HG03558 (cell line): ENCODE measurements around the gene ISG20L2.

Experiments
- ATAC-seq: cut with Tn5 transposase; IDR thresholded peaks from one replicate; pipeline ENCODE4 v1.9.1; 2021; ENCODE audit warnings: moderate number of reproducible peaks; ENCODE audit not compliant: unreplicated experiment; ENCODE audit errors: extremely low read depth

ISG20L2 gene

DNA sequence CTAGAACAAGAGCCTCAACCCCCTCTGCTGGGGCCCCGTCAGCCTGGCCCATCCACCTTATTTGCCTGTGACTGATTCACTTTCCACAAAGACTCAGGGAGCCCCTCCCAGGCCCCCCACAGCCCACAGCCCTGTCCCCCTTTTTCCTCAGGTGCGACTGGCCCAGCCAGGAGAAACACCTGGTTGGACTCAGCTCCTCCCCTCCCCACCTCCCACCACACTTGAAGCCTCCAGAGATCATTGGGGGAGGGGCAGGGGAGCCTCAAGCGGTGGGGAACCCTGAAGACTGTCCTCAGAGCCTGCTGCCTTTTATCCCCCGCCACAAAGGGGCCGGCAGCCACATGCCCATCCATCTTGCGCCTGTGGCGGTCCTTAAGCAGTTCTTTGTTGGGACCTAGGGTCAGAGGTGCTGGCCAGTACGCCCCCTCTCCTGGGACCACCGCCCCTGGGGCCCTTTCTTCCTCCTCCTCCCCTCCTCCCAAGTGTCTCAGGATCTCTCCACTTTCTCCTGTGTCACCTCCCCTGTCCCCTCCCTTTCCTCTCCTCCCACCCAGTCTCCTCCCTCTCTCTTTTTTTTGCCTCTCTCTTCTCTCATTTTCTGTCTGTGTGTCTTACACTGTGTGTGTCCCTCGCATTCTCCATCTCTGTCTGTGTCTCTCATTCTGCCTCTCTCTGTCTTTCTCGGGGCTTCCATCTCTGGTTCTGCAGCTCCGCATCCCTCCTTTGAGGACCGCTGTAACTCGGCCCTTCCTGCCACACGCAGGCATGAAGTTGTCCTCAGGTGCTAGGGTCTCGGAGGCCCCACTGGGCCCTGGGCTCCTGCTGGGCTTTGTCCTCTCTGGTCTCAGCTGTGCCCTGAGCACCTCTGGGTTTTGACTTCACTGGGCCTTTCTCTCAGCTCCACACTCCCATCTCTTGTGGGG is 35.4 kb downstream of the ISG20L2 start:
- no peak for ATAC-seq

DNA sequence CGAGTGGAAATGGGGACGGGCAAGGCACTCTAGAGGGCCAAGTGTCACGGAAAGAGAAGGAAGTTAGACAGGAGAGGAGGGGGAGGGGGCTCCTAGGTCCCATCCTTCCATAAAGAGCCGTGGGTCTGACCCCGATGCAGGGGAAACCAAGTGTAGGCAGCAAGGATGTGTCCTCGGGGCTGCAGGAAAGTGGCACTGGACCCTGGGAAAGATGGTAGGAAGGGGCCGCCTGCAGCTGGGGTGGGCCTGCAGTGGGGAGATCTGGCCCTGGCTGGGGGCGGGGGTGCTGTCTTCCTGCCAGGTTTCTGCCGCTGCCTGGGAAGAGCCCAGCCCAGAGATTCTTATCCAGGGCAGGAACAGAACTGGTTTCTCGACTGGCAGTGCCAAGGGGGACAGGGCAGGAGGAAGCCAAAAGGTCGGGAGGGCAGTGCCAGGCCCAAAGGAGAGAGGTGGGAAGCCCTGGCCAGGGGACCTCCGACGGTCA is 36.1 kb downstream of the ISG20L2 start:
- no peak for ATAC-seq

DNA sequence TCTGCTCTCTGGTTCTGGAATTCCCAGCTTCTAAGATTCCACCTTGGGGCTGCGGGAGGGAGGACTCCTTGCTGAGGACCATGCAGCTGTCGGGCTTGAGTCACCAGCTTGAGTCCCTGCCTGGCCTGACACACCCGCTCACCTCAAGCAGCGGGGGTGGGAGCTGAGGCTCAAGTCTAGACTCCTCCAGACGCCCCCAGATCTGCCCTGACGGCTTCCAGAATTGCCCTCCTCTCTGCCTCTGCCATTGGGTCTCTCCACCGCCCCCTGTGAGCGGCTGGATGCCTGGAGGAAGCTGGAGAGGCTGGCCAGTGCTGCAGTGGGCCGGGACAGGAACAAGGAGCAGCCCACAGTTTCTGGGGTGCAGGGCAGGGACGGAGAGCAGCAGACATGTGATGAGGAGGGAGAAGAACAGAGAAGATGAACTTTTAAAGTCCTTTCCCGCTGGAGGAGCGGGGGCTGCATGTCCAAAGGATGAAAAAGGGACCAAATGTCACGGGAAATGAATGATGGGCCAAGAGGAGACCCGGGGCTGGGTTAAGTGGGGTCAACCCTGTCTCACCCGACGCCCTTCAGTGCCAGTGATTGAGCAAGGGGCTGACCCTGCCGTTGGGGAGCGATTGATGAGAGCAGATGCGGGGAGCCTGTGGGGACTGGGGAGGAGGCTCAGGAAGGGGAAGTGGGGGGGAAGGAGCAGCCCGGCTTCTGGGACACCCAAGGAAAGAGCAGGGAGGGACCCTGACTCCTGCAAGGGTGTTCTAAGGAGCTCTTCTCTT is 36.7 kb downstream of the ISG20L2 start:
- no peak for ATAC-seq

DNA sequence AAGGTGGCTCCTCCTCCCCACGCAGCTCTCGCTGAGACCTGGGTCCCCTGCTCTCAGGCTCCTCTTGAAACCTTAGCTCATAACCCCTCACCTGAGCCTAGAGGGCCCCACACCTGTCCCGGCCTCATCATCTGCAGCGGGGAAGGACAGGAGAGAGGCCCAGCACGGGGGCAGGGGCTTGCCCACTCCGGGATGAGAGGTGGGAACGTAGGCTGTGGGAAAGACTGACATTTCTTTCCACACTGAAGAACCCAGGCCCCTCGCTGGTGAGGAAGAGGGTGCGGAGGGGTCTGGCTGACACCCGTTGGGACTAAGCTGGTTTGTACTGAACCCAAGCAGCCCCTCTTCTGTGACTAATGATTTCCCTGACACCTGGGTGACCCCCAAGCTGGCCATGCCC is 37.4 kb downstream of the ISG20L2 start:
- no peak for ATAC-seq

DNA sequence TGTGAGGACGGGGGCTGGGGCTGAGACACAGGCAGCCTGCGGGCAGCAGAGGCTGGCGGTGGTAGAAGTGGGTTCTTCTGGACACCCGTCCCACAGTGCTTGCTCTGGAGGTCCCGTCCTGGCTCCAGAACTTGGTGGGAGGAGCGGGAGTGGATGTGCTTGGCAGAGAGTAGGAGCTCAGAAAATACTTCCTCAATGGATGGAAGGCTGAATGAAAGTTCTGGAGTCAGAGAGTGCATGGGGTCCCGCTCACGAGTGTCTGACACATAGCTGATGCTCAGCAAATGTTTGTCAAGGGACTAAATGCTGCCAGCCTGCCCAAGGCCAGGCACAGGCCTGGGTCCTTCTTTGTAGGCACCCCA is 37.9 kb downstream of the ISG20L2 start:
- ATAC-seq: no peak

DNA sequence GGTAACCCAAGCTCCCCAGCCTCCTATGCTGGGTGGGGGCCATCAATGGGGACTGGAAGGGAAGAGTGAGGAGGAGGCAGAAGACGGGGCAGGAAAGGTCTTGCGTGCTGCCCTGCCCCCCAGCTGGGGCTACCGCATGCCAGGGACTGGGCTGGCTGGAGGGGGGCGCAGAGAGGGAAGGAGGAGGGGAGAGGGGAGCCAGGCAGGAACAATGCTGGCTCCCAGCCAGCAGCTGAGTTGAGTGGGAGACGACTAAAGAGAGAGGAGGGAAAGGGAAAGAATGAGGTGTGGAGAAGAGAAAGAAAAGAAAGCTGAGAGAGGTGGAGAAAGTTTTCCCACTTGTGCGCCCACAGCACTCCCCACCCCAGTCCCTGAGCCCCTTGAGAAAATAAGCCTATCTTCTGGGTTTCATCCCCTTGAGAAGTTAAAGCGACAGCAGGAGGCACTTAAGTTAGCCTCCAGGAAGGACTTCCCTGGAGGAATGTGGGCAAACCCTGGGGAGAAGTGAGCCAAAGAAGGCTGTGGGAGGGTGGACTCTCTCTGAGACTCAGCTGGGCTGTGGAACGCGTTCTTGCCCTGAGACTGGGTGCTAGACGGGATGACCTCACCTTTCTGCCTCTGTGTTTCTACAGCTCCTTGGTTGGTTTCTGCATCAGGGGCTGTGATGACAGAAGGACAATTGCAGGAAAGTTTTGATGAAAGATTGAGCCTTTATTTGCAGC is 38.5 kb downstream of the ISG20L2 start:
- ATAC-seq: no peak

DNA sequence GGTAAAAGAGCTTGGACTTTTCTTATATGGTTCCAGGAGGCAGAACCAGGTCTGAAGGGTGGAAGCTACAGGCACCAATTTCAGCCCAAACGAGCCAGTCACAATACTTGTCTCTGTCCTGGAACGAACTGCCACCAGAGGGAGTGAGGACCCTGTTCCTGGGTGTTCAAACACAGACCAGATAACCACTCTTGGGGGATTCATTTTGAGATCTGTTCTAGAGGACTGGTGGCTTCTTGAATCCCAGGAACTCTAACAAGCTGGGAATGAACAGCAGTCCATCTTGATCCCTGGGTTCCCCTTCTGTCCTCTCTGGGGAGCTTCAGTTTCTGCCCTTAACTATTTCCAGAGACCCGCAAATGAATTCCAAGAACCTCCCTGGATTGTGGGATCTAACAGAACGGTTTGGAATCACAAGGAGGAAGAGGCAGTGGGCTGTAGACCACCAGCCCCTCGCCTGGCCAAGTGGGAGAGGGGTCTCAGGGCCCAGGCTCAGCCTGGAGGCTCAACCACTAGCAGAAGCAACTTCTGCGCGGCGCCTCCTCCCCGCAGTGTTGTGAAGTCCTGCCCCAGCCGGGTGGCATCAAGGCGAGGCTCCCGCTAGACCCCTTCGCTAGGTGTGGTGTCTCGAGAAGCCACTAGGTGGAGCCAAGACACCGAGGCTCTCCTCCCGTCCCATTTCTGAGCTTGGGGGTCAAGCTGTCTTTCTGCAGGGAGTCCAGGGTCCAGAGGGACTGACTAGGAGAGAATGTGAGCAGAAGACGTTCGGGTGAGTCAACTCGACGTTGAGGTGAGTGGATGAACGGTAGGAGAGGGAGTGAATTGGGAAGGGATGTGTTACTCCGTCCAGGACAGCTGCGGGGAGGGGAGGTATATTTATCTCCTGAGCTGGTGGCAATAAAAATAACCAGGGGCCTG is 39.3 kb downstream of the ISG20L2 start:
- no peak for ATAC-seq

DNA sequence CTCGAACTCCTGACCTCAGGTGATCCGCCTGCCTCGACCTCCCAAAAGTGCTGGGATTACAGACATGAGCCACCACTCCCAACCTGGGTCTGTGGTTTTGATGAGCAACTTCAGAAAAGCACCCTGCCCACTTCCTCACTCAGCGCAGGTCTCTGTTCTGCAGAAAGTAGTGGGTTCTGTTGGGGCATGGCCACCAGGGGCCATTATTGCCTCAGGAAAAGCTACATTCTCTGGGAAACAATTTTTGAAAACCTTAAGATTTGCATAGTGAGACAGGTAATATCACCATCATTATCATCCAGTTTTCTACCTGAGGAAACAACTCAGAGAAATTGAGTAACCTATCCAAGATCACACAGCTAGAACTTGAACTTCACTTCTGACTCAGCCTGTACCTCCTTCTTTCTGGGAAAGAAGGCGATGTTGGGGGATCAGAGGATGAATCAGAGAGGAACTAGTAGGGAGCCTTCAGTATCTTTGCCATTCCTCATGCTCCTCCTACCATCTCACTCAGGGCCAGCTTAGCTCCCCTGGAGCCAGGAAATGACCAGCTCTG is 44.3 kb downstream of the ISG20L2 start:
- ATAC-seq: no peak

DNA sequence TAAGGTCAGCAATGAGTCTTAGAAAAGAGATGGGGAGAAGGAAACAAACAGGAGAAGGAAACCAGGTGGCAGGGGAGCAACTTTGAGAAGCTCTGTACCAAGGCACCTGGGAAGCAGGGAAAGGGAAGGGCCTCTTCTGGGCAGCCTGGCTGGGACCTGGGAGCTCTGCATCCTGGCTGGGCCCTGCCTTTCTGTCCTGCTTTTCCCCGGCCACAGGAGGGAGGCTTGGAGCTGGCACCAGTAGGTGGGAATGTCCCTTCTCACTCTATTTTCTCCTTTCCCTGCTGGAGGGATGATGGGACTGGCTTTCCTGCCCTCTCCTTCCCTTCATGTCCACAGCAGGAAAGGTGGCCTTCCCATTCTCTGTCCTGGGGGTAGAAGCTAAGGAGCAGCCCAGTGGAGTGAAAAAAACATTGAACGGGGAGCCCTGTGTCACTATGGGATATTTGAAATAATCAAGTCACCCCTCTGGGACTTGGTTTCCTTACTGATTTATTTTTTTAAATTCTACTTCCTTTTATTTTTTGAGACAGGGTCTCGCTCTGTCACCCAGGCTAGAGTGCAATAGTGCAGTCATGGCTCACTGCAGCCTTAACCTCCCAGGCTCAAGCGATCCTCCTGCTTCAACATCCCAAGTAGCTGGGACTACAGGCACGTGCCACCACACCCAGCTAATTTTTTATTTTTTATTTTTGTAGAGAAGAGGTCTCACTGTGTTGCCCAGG is 46.2 kb downstream of the ISG20L2 start:
- no peak for ATAC-seq

DNA sequence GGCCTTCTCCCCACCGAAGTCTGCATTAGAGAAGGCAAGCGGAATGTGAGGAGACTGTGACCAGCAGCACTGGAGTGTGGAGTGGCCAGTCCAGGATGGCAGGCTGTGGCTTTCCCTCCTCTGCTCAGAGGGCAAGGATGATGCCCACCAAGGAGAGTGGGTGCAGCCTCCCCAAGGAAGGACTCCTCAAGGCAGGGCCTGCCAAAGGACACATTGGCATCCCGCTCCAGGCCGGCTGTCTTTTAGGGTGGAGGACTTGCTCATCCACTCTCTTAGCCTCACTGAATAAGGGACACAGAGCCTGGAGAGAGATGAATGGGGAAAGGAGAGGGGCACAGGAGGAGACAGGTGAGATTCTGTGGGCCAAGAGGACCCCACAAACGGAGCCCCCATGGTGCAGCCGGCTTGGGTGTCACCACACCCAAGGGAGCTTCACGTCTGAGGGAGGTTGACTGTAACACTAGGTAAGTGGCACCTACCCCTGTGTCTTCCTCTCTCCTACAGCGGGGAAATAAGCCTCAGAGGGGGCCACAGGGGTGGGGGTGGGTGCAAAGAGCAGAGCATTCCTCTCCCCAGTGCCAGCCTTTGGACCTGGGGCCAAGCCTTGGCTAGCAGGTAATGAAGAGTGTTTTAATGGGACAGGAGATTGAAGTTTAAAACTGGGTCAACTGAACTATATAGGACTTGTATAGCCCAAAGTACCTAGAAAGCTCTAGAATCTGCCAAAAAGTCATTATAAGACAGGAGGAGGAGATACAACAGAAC is 47.2 kb downstream of the ISG20L2 start:
- no peak for ATAC-seq

DNA sequence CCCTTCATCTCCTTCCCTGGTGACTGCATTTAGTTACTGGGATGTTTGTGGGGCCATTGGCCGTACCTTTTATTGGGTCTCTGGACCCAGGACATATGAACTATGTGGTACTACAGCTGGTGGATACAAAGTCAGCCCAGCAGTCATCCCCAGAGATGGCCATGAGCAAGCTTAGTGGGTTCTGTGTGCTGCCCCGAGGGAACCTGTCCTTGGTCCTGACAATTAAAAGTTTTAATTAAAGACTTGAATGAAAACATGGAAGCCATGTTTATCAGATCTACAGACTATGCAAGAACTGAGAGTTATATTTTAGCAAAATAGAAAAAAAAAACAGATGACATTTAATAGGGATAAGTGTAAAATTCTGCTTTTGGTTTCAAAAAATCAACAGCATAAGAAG is 48.5 kb downstream of the ISG20L2 start:
- ATAC-seq: no peak

DNA sequence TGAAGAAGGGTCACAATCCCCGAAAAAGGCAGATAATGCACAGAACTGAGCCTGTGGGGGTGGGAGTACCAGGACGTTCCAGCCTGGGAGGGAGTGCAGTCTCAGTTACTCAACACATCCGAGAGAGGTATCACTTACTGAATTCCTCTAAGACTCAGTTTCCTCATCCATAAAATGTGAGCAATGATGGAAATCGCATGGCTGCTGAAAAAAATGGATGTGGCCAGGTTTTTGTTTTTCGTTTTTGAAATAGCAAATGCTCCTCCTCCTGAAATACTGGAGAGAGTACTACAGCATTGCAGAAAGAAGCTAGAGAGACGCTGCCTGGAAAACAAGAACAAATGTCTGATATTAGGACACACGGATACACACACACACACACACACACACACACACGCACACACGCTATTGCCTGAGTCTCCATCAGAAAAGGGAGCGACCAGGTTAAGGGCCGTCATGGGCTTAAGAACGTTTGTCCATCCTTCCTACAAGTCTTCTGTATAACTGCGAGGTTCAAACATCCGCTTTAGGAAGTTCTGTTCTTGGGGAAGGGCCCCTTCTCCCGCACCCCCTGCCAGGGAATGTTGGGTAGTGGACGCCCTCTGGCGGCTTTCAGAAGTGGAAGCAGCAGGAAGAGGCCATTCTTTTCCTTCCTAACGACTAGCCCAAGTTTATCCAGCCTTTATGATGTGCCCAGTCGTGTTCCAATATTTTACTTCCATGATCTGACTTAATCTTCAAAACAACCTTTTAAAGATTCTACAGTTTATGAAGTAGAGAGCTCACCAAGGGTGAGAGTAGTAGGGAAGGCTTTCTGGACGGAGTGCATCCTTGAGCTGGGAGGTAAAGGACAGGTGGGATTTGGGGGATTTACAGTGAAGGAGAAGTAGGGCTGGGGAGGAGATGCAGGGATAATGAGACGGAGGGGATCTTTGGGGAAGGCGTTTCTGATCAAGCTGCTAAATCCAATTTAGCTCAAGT is 50.7 kb downstream of the ISG20L2 start:
- ATAC-seq: no peak

DNA sequence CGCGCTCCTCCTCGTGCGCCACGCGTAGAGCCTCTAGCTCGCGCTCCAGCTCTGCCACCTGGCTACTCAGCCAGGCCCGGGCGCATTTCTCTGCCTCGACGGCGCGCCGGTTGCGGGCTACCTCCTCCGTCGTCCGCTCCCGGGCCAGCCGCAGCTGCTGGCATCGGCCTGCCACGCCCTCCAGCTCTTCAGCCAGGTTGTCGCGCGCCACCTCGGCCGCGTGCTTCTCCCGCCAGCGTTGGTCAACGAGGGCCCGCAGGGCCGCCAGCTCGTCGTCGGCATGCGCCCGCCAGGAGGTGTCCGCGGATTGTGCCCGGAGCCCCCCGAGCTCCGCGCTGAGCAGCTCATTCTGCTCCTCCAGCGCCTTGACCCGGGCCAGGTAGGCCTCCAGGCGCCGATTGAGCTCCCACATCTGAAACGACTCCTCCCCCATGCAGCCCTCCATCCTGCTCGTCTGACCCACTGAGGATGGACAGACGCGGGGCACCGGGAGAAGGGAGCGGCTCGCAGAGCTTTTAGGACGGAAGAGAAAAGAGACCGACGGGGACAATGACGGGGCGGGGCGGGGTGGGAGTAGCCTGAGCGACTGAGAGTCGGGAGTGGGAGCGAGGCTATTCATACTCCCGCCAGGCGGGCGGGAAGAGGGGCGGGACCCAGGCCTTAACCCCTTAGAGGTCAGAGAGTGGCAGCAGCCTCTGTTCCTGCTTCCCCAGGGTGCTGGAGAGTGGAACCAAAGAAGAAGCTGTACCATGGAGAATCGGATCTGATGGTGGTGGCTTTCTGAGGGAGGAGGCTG is 51.5 kb downstream of the ISG20L2 start, which contains the start of gene NES:
TSS of gene NES (minus strand) at position 588 of the 796 bp plus-strand sequence. CDS start at position 445, 143 bp downstream.
- no peak for ATAC-seq

DNA sequence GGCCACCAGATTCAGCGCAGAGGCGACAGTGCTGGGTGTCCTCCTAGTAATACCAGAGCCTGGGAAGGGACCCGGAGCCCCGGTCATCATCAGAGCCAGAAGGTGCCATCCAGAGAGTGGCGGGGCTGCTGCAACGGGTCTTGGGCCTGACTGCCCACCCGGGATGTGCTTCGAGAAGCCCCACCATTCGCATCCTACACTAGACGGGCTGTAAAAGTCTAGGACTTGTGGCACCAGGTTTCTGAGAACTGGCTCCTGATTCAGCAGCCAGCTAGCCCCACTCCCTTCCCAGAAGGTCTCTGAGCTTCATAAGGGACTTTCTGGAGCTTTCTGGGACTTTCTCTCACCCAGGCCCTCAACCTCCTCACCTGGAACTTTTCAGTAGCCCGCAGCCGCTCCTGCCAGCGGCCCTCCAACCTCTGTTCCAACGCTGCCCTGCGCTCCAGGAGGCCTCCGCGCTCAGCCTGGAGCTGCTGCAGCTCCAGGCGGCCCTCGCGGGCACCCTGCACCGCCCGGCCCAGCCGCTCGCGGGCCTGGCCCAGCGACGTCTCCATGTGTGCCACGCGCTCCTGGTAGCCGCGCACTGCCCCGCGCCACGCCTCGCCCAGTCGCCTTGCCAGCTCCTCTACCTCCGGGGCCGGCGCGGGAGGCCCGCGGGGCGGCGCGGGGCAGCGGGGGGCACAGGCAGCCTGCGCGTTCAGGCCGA is 52.3 kb downstream of the ISG20L2 start:
- ATAC-seq: no peak
